Stomach (tissue), 9 donors: Measurements from ENCODE around the gene SMIM36. TPM values are rescaled to one million over a fixed set of nuclear protein-coding genes. Genes with fewer than 3 reads are reported as not detected.
A peak's percentile ranks its signal among the peaks of the same experiment; 100 is the strongest.
"Not testable (repeated sequence)": the region's sequence is repeated elsewhere in the genome, so short reads cannot be mapped to it uniquely, and the experiment has no call there.

ENCODE experiments used
- DNase-seq, 2 donors: peaks; one replicate each; pipeline versions ENCODE4 v3.0.0 to v3.0.0-alpha.2; 2013 to 2019
- H3K27ac ChIP-seq, 5 donors: fragments of 200-600 bp in 4 of 5; sonication (generic) in 4 of 5; one replicate each; pipeline ENCODE4 v1.5.1; 2013 to 2019; ENCODE audit warnings: mild to moderate bottlenecking in 1 of 5, moderate library complexity in 1 of 5
- H3K27me3 ChIP-seq, 3 donors: fragments of 200-600 bp; sonication (generic); one replicate each; pipeline ENCODE4 v1.5.1; 2017 to 2019; ENCODE audit warnings: mixed run types in 1 of 3
- H3K36me3 ChIP-seq, 4 donors: fragments of 200-600 bp; sonication (generic); 1 replicate in 3 of 4; 2 replicates in 1 of 4; pipeline ENCODE4 v1.5.1; 2016 to 2019
- H3K4me1 ChIP-seq, 4 donors: fragments of 200-600 bp; sonication (generic); one replicate each; pipeline ENCODE4 v1.5.1; 2016 to 2019
- H3K4me3 ChIP-seq, 4 donors: fragments of 200-600 bp; sonication (generic) in 3 of 4; one replicate each; pipeline ENCODE4 v1.5.1; 2016 to 2019; ENCODE audit warnings: mild to moderate bottlenecking in 1 of 4
- H3K9me3 ChIP-seq, 4 donors: fragments of 200-600 bp; sonication (generic); one replicate each; pipeline ENCODE4 v1.5.1; 2016 to 2019
- EP300 ChIP-seq: sonication (generic); formaldehyde crosslinking; IDR thresholded peaks from one replicate; pipeline ENCODE4 v1.6.1; 2017; ENCODE audit warnings: antibody characterized with exemption
- POLR2A ChIP-seq, 4 donors: fragments of 450-650 bp; IDR thresholded peaks; one replicate each; pipeline ENCODE4 v1.6.1; 2016; ENCODE audit warnings: antibody characterized with exemption in 4 of 4, control low read depth in 2 of 4, mild to moderate bottlenecking in 1 of 4, moderate library complexity in 1 of 4
- POLR2AphosphoS5 ChIP-seq, 3 donors: sonication (generic); formaldehyde crosslinking; IDR thresholded peaks; one replicate each; pipeline ENCODE4 v1.6.1; 2016; ENCODE audit warnings: antibody characterized with exemption in 3 of 3
- WGBS, 5 donors: extraction: QIAGEN DNeasy Blood & Tissue Kit in 3 of 5; methylation state at CpG; one replicate each; pipeline versions ENCODE4 v1.1.5 to v1.1.7; 2013 to 2018; 5-methylcytosine and 5-hydroxymethylcytosine counted together
- intact Hi-C: fragments of 100-400 bp; cut with DNase I; formaldehyde crosslinking; loops from one replicate; pipeline ENCODE4 v1.15.1; 2023; ENCODE audit warnings: low total_unique reads
- polyA plus RNA-seq, 3 donors: library from polyadenylated mRNA; stranded (reverse); fragments of 200-250 nt; gene quantifications; one replicate each; pipeline ENCODE4 v1.2.3, GENCODE V29; 2013
- total RNA-seq, 5 donors: library from RNA; depleted of rRNA; stranded (reverse); fragments of >200 nt; gene quantifications; one replicate each; pipeline versions ENCODE4 v1.1.0 to v1.2.3, GENCODE V29; 2014 to 2016
- TF ChIP-seq, protein P1 (sequence below), 7 experiments: fragments of 450-650 bp in 4 of 7; fragments of 200-600 bp in 3 of 7; sonication (generic) in 3 of 7; IDR thresholded peaks; one replicate each; pipeline ENCODE4 v1.5.1; 2016 to 2019; ENCODE audit warnings: antibody characterized with exemption in 7 of 7, control low read depth in 2 of 7, mild to moderate bottlenecking in 1 of 7
- donor health status: healthy with polysubstance abuse.
- donor health status: Bipolar disorder and iron deficiency.
- donor health status: healthy.

Gene SMIM36
- total and polyA plus RNA-seq, 8 donors = not detected

DNA sequence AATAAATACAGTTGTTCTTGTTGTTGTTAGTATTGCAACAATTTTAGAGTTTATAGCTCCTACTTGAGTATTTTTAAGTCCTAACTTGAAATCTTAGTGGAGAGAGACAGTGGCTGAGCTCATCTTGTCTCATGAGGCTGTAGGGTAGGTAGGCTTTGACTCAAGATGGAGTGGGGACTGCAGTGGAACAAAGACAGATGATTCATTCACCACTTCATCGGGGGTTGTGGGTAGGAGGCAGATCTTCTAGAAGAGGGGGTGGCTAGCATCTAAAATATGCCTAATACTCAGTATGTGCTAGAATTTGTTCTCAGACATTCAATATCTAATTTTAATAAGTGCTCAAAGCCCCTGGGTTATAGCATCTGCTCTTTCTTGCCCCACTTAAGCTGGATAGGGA is 76.5 kb downstream of the SMIM36 start:
- intact Hi-C loops = no loop called here
- WGBS, 5 donors = 68 to 89% (median 74%) methylated on average over 1 of the region's 1 CpG
- Histone ChIP-seq H3K27me3 (no peaks in the 10 kb centered on the region), H3K36me3 (no peaks in the 10 kb centered on the region), H3K9me3 (no peaks in the 10 kb centered on the region), H3K4me3 (no peak overlapping the region), H3K27ac (peak overlapping the region in 2 of 5 donors; percentile 63 to 79), H3K4me1 (peaks cover 16 to 35% (median 31%) of the 10 kb centered on the region in 4 donors)
- DNase-seq = no peak
- TF ChIP-seq POLR2AphosphoS5 (IDR thresholded peaks at IDR 0.05) = no peak
- no peak for TF ChIP-seq POLR2A (IDR thresholded peaks at IDR 0.05)
- no peak for TF ChIP-seq EP300
- TF ChIP-seq, protein P1, sequence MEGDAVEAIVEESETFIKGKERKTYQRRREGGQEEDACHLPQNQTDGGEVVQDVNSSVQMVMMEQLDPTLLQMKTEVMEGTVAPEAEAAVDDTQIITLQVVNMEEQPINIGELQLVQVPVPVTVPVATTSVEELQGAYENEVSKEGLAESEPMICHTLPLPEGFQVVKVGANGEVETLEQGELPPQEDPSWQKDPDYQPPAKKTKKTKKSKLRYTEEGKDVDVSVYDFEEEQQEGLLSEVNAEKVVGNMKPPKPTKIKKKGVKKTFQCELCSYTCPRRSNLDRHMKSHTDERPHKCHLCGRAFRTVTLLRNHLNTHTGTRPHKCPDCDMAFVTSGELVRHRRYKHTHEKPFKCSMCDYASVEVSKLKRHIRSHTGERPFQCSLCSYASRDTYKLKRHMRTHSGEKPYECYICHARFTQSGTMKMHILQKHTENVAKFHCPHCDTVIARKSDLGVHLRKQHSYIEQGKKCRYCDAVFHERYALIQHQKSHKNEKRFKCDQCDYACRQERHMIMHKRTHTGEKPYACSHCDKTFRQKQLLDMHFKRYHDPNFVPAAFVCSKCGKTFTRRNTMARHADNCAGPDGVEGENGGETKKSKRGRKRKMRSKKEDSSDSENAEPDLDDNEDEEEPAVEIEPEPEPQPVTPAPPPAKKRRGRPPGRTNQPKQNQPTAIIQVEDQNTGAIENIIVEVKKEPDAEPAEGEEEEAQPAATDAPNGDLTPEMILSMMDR (IDR thresholded peaks at IDR 0.05) = no peak

DNA sequence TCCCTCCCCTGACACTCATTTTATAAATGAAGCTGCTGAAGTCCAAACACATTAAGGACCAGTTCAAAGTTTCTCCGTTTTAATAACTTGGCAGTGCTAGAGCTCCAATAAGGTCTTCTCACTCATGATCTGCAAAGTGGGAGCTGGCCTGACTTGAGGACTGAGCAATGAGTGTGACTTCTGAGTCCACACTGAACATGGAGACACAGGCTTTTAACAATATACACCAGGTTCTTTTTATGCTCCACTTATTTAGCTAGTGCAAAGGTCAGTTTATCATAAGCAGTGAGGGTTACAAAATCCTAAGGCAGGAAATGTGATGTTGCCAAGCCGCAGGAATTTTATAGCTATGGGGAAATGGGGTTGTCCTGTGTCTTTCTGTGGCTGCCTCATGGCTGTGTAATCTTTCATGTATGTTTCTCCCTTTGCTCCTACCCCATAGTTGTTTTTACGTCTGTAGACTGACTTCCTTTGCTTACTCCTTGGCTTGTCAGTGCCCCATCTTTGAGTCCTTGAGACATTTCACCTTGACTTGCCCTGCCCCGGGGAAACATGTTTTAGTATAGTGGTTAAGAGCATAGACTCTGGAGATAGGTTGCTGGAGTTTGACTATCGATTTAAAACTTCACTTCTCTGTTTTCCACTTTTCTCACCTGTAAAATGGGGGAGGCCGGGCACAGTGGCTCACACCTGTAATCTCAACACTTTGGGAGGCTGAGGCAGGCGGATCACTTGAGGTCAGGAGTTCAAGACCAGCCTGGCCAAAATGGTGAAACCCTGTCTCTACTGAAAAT is 77.4 kb downstream of the SMIM36 start:
- intact Hi-C loops = no loop called here
- H3K27me3 ChIP-seq = no peaks in the 10 kb centered on the region
- no peaks in the 10 kb centered on the region for H3K36me3 ChIP-seq
- H3K4me3 ChIP-seq = no peak overlapping the region
- peak overlapping the region; percentile 10 to 79 (median 63) for H3K27ac ChIP-seq
- WGBS, 5 donors = 40 to 57% (median 52%) methylated on average over 7 of the region's 7 CpGs
- H3K4me1 ChIP-seq = peaks cover 16 to 35% (median 31%) of the 10 kb centered on the region in 4 donors
- TF ChIP-seq POLR2AphosphoS5 (IDR thresholded peaks at IDR 0.05) (peak; percentile 38 to 73 (median 71)), POLR2A (IDR thresholded peaks at IDR 0.05) (no peak), EP300 (no peak)
- TF ChIP-seq, protein P1 (IDR thresholded peaks at IDR 0.05) = no peak
- DNase-seq = peak; percentile 46 to 65
- H3K9me3 ChIP-seq = no peaks in the 10 kb centered on the region

DNA sequence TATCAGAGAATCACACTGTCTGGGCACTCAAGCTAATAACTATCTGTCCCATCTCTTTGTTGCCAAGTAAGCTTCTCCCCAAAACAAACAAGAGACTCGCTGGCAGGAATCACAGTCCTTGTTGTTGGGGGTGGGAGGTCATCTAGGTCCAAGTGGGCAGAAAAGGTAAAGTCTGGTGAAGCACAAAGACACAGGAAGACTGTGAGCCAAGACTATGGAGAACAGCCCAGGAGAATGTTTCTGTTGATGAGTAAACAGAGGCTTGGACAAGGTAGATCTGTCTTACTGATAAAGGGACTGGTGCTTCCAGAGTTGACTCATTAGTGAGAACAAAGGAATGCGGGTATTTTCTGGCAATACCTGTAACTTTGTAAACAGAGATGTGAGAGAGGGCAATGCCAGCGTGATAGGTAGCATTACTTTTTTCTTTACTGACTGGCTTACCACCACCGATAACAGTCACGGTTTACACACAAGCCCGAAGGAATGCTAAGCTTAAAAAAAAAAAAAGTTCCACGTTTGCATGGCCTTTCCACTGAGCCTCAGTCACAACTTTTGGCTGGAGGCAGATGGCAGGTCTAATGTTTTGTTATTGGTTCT is 78.1 kb downstream of the SMIM36 start:
- Histone ChIP-seq H3K4me1 (peaks cover 16 to 35% (median 31%) of the 10 kb centered on the region in 4 donors), H3K27me3 (no peaks in the 10 kb centered on the region), H3K4me3 (no peak overlapping the region), H3K27ac (peak overlapping the region in 4 of 5 donors; percentile 63 to 79 (median 66)), H3K36me3 (no peaks in the 10 kb centered on the region), H3K9me3 (no peaks in the 10 kb centered on the region)
- no peak for DNase-seq
- 20 to 41% (median 27%) methylated on average over 7 of the region's 7 CpGs for WGBS, 5 donors
- intact Hi-C loops = no loop called here
- no peak for TF ChIP-seq POLR2A (IDR thresholded peaks at IDR 0.05)
- TF ChIP-seq POLR2AphosphoS5 (IDR thresholded peaks at IDR 0.05) = peak in 2 of 3 donors; percentile 47 to 51

DNA sequence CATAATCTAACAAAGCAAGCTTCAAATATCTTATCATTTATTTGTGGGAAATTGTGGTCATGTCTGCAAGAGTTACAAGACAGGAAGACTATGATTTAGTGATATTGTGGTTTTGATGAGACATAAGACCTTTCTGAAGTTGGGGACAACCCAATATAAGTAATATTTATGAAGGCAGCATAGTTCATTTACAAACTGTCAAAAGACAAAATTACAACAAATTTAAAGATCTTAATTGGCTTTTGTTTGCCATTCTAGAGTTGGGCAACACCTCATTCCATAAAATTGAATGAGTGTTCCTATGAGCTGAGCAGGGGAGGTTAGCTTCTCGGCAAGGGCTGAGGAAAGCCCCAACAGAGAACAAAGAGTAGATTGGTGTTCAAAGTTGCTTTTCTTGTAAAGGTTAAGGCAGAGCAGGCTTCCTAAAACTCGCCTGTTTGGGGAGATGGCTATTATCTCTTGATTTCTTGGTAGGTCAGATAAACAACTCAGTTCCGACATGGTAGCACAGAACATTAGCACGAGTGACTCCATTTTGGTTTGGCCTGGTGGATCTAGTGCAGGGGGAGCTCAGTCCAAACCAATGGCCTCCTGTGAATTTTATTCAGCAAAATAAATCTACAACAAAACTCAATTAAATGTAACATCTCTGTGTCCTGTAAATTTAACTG is 78.8 kb downstream of the SMIM36 start:
- Histone ChIP-seq H3K27ac (peak overlapping the region in 4 of 5 donors; percentile 63 to 79 (median 66)), H3K9me3 (no peaks in the 10 kb centered on the region), H3K4me3 (no peak overlapping the region), H3K36me3 (no peaks in the 10 kb centered on the region), H3K27me3 (peaks cover 0 to 5% (median 0%) of the 10 kb centered on the region in 3 donors), H3K4me1 (peaks cover 16 to 35% (median 31%) of the 10 kb centered on the region in 4 donors)
- no peak for DNase-seq
- intact Hi-C loops = no loop called here
- TF ChIP-seq, protein P1 (IDR thresholded peaks at IDR 0.05) = no peak
- no peak for TF ChIP-seq EP300
- TF ChIP-seq POLR2AphosphoS5 (IDR thresholded peaks at IDR 0.05) = no peak
- no peak for TF ChIP-seq POLR2A (IDR thresholded peaks at IDR 0.05)
- 30 to 60% (median 39%) methylated on average over 4 of the region's 4 CpGs for WGBS, 5 donors

DNA sequence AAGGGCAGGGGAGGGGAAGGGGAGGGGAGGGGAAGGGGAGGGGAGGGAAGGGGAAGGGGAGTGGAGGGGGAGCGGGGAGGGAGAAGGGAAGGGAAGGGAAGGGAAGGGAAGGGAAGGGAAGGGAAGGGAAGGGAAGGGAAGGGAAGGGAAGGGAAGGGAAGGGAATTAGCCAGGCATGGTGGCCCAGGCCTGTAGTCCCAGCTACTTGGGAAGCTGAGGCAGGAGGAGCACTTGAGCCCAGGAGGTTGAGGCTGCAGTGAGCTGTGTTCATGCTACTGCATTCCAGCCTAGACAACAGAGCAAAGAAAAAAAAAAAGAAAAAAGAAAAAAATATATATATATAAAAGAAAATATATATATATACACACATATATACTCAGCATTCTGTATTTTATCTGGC is 79.3 kb downstream of the SMIM36 start:
- H3K4me3 ChIP-seq, H3K9me3 ChIP-seq, DNase-seq, H3K36me3 ChIP-seq, H3K27ac ChIP-seq, H3K27me3 ChIP-seq, intact Hi-C loops: not testable (repeated sequence)
- 86% methylated on average over 1 of the region's 1 CpG; no CpG with 5 or more reads in 4 of the 5 donors for WGBS, 5 donors
- H3K4me1 ChIP-seq = peaks cover 16 to 35% (median 29%) of the 10 kb centered on the region in 4 donors
